ENCODE data around the gene DEPDC1B.

DNA sequence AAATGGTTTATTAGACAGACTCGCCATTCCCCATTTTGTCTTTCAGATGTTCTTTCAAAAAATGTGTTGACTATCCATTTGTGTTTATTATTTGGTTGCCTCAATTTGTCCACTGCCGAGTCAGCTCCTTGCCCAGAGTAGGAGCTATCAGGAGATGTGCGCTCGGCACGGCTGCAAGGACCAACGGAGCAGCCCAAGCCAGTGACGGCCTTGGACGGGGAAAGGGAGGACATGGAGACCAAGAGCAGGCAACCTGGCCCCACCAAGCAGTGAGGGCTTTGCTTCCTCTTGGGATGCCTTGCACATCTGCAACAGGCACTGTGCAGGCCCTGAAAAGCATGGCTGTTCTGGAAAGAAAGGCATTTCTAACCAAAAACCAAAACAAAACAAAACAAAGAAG is 69.8 kb downstream of the DEPDC1B start:
- TF ChIP-seq EZH2 (IDR thresholded peaks at IDR 0.05; ENCODE audit: insufficient read depth, poor library complexity, severe bottlenecking), result no peak
- no peak for TF ChIP-seq EZH2phosphoT487 (IDR thresholded peaks at IDR 0.05; ENCODE audit: insufficient read depth, low read depth)
